Fibroblast of villous mesenchyme (primary cell): ENCODE measurements around the gene PARM1. TPM values are rescaled to one million over a fixed set of nuclear protein-coding genes. Genes with fewer than 3 reads are reported as not detected.

Experiments used
- DNase-seq: peaks from one replicate; pipeline ENCODE4 v3.0.0-alpha.2; 2010; ENCODE audit warnings: low read depth
- H3K4me3 ChIP-seq: 2 replicates; pipeline ENCODE4 v1.5.1; 2011; ENCODE audit warnings: low read depth, mild to moderate bottlenecking, low read length
- CTCF ChIP-seq: IDR thresholded peaks from 2 replicates; pipeline ENCODE4 v1.5.1; 2012; ENCODE audit warnings: low read depth, mild to moderate bottlenecking, low read length; ENCODE audit not compliant: insufficient read depth
- total RNA-seq: library from RNA; depleted of rRNA; stranded (reverse); fragments of >200 nt; gene quantifications from 2 replicates; pipeline ENCODE4 v1.2.3, GENCODE V29; 2012

Gene PARM1
- total RNA-seq, 1 donor: 0.86 TPM

- no peak for TF ChIP-seq CTCF
- no peak for DNase-seq
- H3K4me3 ChIP-seq: no peak overlapping the region
Observed at GRCh38 chr4:75056277-75056676, 123.4 kb downstream of the PARM1 start.

- DNase-seq: no peak
- no peak overlapping the region for H3K4me3 ChIP-seq
- no peak for TF ChIP-seq CTCF
Observed at GRCh38 chr4:75057369-75057768, 124.5 kb downstream of the PARM1 start.

GRCh38 chr4:75058486-75058885, 125.6 kb downstream of the PARM1 start:
- DNase-seq: no peak
- no peak overlapping the region for H3K4me3 ChIP-seq
- TF ChIP-seq CTCF: no peak

- H3K4me3 ChIP-seq: no peak overlapping the region
- no peak for DNase-seq
- no peak for TF ChIP-seq CTCF
Observed at GRCh38 chr4:75063433-75063832, 130.5 kb downstream of the PARM1 start.

- DNase-seq: no peak
- TF ChIP-seq CTCF: no peak
- H3K4me3 ChIP-seq: no peak overlapping the region
Observed at GRCh38 chr4:75065909-75066308, 133.0 kb downstream of the PARM1 start.

GRCh38 chr4:75069493-75070074, 136.7 kb downstream of the PARM1 start:
- no peak for DNase-seq
- H3K4me3 ChIP-seq: no peak overlapping the region
- no peak for TF ChIP-seq CTCF

- no peak for TF ChIP-seq CTCF
- H3K4me3 ChIP-seq: no peak overlapping the region
- no peak for DNase-seq
Observed at GRCh38 chr4:75071317-75071716, 138.4 kb downstream of the PARM1 start.
